ENCODE measurements around the gene CABLES1. TPM values are rescaled to one million over a fixed set of nuclear protein-coding genes. Genes with fewer than 3 reads are reported as not detected.
A peak's percentile ranks its signal among the peaks of the same experiment; 100 is the strongest.

Gene CABLES1
- total and polyA plus RNA-seq, 2 of the 8 experiments (the other 6 are each of a cell fraction or from before 2014, with no cell fraction given) = 9.2 to 26.4 TPM

- no peaks in the 10 kb centered on the region for H3K27me3 ChIP-seq (replicated peaks in 1 of 4; ENCODE audit: control insufficient read depth in 3 of 4, extremely low read depth in 1 of 4, insufficient read depth in 3 of 4, low read length in 3 of 4)
- no peaks in the 10 kb centered on the region for H3K9me3 ChIP-seq (ENCODE audit: insufficient read depth in 2 of 2, low read depth in 1 of 2, low read length in 1 of 2)
- H3K9ac ChIP-seq (replicated peaks in 1 of 4; ENCODE audit: extremely low read depth in 1 of 4, low read depth in 3 of 4, low read length in 3 of 4) = no peak overlapping the region
- H3K4ac ChIP-seq (replicated peaks; ENCODE audit: insufficient read length, low read depth, low read length) = no peak overlapping the region
- POLR2A ChIA-PET (ENCODE audit: partially characterized antibody) = no interaction called here
- no peak overlapping the region for H3K23ac ChIP-seq (ENCODE audit: insufficient read length)
- H3K14ac ChIP-seq (ENCODE audit: insufficient read length) = no peak overlapping the region
- H3K27ac ChIP-seq (ENCODE audit: low read depth, low read length) = no peak overlapping the region
- no peak overlapping the region for H4K91ac ChIP-seq (replicated peaks; ENCODE audit: insufficient read length, low read length)
- no peaks in the 10 kb centered on the region; the same call in 1 of the 2 replicates for H3K23me2 ChIP-seq (ENCODE audit: low read depth, low read length)
- H4K20me1 ChIP-seq (replicated peaks in 1 of 2; ENCODE audit: control insufficient read depth in 1 of 2, insufficient read depth in 2 of 2, low read length in 2 of 2) = no peaks in the 10 kb centered on the region
- CTCF ChIA-PET (ENCODE audit: partially characterized antibody) = interaction anchor here (0.6 to 2.7 kb wide), 9 partner anchors 11 to 1711 kb away, joined by 3 to 6 read pairs (median 3); no protein-coding TSS in a partner anchor
- no peak overlapping the region for H3K4me3 ChIP-seq (ENCODE audit: extremely low read depth in 1 of 4, insufficient read depth in 2 of 4, low read depth in 3 of 4, low read length in 4 of 4)
- no peaks in the 10 kb centered on the region for H3K79me2 ChIP-seq (ENCODE audit: control insufficient read depth in 1 of 2, insufficient read depth in 2 of 2, low read length in 2 of 2)
- no peak overlapping the region for H3K4me2 ChIP-seq (ENCODE audit: insufficient read depth in 1 of 2, low read depth in 2 of 2, low read length in 2 of 2)
- no peaks in the 10 kb centered on the region for H3K36me3 ChIP-seq (ENCODE audit: control insufficient read depth in 2 of 4, insufficient read depth in 4 of 4, low read length in 3 of 4)
- no peak overlapping the region for H2BK12ac ChIP-seq (ENCODE audit: low read depth, low read length)
- no peak overlapping the region for H2BK15ac ChIP-seq (ENCODE audit: low read length)
- H4K5ac ChIP-seq (ENCODE audit: insufficient read length, low read depth, low read length) = no peak overlapping the region
- H3K18ac ChIP-seq (ENCODE audit: extremely low read depth, low read length) = no peak overlapping the region
- no peak overlapping the region for H3K56ac ChIP-seq (replicated peaks; ENCODE audit: insufficient read length, low read depth, low read length)
- no peak overlapping the region for H2AK5ac ChIP-seq (ENCODE audit: low read depth, low read length)
- DNase-seq (ENCODE audit: low read depth in 1 of 2, low spot score in 2 of 2) (no peak), FAIRE-seq (no peak)
- no peak overlapping the region for H2BK20ac ChIP-seq (ENCODE audit: low read length)
- H2AFZ ChIP-seq (ENCODE audit: low read length) = no peak overlapping the region
- H2BK120ac ChIP-seq (replicated peaks; ENCODE audit: low read depth, low read length) = no peak overlapping the region
- WGBS, 2 experiments (ENCODE audit: extremely low coverage in 1 of 2, insufficient coverage in 1 of 2, insufficient read length in 1 of 2, insufficient replicate concordance in 2 of 2, low coverage in 1 of 2, low lambda C conversion rate in 2 of 2, missing lambda C conversion rate in 1 of 2) = 88% methylated on average over 6 of the region's 6 CpGs; no CpG with 5 or more reads in 1 of the 2 experiments
- no peak overlapping the region; the same call in 1 of the 2 replicates for H2BK5ac ChIP-seq (ENCODE audit: low read depth, low read length)
- TF ChIP-seq GTF2F1 (IDR thresholded peaks at IDR 0.05; ENCODE audit: borderline replicate concordance, low read depth, low read length) (no peak), RAD21 (IDR thresholded peaks at IDR 0.05 in 1 of 2, conservative IDR thresholded peaks at IDR 0.05 in 1 of 2; ENCODE audit: low read depth in 2 of 2, low read length in 2 of 2) (0 out of 4 replicates have a peak, but pooled peaks of 1 of the 2 experiments have one; percentile 3), CEBPB (IDR thresholded peaks at IDR 0.05; ENCODE audit: low read depth, low read length) (peak; percentile 57)
- TF ChIP-seq, protein P1, sequence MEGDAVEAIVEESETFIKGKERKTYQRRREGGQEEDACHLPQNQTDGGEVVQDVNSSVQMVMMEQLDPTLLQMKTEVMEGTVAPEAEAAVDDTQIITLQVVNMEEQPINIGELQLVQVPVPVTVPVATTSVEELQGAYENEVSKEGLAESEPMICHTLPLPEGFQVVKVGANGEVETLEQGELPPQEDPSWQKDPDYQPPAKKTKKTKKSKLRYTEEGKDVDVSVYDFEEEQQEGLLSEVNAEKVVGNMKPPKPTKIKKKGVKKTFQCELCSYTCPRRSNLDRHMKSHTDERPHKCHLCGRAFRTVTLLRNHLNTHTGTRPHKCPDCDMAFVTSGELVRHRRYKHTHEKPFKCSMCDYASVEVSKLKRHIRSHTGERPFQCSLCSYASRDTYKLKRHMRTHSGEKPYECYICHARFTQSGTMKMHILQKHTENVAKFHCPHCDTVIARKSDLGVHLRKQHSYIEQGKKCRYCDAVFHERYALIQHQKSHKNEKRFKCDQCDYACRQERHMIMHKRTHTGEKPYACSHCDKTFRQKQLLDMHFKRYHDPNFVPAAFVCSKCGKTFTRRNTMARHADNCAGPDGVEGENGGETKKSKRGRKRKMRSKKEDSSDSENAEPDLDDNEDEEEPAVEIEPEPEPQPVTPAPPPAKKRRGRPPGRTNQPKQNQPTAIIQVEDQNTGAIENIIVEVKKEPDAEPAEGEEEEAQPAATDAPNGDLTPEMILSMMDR (IDR thresholded peaks at IDR 0.05; ENCODE audit: control extremely low read depth in 1 of 3, insufficient read depth in 1 of 3, low read depth in 1 of 3, low read length in 3 of 3) = peak in 2 of 3 experiments; percentile 21 to 40; a peak in 2 of 4 replicates
- no peak overlapping the region for H4K8ac ChIP-seq (ENCODE audit: extremely low read depth, insufficient read depth, low read length)
- peaks cover 4 to 13% (median 7%) of the 10 kb centered on the region in 4 experiments; a peak in 5 of 7 replicates for H3K4me1 ChIP-seq (replicated peaks in 1 of 4; ENCODE audit: control insufficient read depth in 3 of 4, insufficient read depth in 4 of 4, low read length in 3 of 4)
- no peaks in the 10 kb centered on the region for H3K79me1 ChIP-seq (ENCODE audit: low read depth, low read length)
Observed at GRCh38 chr18:23095463-23095862, 39.8 kb upstream of the CABLES1 start.
